ENCODE results near the gene AVPR2.

Gene AVPR2

DNA sequence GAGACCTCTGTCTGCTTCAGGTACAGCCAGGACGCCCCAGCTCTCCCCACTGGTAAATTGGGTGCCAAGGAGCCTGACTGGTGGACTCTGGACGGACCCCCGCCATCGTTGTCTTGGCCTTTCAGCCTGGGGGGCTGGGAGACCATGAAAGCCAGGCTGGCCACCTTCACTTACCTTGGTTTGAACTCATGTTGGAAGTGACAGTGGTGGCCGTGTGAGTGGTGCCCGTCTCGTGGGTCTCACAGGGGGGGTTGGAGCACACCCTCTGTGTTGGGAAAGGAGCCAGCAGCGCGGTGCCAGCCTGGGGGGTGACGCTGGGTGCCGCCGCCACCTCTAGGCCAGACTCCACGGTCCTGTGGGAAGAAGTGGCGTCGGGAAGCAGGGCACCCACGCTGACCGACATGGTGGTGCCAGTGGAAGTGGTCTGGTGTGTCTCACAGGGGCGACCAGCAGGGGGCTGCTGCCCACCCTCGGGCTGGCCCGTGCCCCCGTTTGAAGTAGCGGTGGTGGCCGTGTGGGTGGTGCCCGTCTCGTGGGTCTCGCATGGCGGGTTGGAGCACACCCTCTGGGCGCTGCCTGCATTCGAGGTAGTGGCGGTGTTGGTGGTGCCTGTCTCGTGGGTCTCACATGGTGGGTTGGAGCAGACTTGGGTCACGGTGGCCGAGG is 49.6 kb downstream of the AVPR2 start:
- no peak for DNase-seq

GRCh38 chrX:153954558-153955227 is 50.2 kb downstream of the AVPR2 start:
- no peak for DNase-seq

DNA sequence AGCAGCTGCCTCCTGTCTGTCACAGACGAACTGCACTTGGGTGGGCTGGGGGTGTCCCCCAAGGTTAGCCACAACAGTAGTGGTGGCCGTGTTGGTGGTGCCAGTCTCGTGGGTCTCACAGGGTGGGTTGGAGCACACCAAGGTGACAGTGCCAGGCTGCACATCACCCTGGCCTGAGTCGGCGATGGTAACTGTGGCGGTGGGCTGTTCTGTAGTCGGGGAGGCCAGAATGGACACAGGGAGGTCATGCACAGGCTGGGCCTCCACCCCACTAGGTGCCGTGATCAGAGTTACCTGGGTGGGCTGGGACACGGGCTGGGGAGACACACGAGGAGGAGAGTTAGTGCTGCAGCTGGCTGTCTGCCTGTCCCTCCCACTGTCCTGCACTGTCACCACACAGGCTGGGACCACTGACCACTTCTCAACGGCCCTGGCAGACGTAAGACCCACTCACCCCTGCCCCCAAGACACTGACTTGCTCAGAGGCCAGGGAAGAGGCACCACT is 50.8 kb downstream of the AVPR2 start:
- no peak for DNase-seq

DNA sequence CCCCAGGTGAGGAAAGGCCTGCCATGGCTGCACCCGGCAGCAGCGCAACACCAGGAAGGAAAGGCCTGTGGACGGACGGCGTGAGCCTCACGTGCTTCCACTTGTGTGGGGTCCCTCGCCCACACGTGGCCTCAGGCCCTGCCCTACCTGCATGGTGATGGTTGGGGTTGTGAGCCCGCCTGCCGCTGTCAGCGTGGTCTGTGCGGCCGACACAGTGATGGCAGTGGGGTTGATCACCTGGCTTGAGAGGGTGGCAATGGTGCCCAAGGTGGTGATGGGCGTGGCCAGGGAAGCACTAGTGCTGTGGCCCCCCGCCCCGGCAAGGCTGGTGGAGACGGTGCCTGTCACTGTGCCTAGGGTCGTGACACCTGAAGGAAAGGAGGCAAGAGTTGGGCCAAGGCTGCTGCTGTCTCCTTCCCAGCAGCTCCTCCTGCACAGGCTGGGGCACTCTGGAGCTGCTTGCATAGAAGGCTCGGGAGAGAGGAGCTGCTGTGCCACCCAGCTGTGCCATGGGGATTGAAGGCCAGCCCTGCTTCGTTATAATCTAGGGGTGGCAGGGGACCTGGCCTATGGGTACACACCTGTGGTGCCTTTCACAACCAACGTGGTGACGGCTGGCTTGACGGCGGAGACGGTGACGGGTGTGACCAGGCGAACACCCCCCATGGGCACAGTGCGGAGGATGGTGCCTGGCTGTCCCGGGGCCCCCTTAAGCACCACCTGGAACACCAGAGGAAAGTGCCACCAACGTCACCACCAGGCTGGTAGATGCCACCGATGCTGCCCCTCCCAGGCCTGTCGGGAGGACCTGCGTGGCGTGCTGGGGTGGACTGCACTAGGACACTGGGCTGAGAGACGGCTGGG is 51.8 kb downstream of the AVPR2 start:
- DNase-seq = no peak
